ENCODE results near the gene COX14.
A peak's percentile ranks its signal among the peaks of the same experiment; 100 is the strongest.
"Not testable (repeated sequence)": the region's sequence is repeated elsewhere in the genome, so short reads cannot be mapped to it uniquely, and the experiment has no call there.

The COX14 gene

GRCh38 chr12:50111693-50112455 is at the start of gene COX14:
TSS of gene COX14 (plus strand) at chr12:50112236. CDS start at chr12:50120044, 7,808 bp downstream.
- DNase-seq (ENCODE audit: low spot score), result peak; percentile 100

DNA sequence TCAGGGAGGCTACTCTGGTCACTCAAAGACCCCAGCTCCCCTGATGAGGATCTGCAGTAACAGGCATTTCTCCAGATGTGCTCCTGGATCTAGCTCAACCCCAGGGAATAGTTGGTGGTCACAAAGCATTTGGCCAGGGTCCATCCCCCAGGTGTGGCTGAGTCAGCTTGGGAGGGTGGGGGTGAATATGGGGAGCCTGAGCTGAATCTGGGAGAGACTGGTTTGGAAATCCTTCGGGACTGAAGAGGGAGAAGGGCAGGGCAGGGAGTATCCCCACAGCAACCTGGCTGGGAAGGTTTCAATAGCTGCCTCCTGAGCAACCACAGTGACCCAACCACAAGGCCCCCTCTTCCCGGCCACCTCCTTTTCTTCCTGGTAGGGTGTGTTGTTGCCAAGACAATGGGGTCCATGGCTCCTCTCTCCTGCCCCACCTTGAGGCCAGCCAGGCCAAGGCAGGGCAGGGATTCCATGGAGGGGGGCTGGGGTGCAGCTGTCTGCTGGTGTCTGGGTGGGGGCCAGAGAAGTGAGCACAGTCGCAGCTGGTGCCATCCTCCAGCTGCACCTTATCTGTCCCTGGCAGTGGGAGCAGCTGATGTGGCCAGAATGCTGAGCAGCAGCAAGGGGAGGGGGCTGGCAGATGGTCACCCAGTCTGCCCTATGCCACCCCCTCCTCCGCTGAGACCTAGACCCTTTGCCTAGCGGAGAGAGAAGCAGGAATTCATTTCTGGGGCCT is 49.1 kb upstream of the COX14 start:
- DNase-seq (ENCODE audit: low spot score), result no peak

DNA sequence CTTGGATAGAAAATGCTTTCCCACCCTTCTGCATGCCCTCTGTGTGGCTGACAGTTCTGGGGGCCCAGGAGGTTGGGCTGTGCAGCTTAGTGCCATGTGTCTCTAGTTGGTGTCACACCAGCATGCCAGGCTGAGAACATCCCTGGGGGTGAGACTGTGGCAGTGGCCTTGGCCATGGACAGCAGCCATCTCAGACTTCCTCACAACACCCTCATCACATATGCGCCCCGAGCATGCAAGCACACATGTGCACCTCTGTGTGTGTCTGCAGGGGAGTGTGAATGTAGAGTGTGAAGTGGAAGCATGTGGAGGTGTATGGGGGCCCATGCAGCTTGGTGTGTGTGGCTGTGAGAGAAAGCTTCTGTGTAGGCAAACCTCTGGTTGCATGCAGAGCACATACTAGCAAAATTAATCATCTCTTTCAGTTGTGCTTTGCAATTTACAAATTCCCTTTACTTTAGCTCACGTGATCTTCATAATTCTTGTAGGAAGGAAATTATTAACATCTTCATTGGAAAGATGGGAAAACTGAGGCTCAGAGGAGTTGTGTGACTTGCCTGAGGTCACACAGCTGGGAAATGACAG is 46.2 kb upstream of the COX14 start:
- DNase-seq (ENCODE audit: low spot score), result no peak

DNA sequence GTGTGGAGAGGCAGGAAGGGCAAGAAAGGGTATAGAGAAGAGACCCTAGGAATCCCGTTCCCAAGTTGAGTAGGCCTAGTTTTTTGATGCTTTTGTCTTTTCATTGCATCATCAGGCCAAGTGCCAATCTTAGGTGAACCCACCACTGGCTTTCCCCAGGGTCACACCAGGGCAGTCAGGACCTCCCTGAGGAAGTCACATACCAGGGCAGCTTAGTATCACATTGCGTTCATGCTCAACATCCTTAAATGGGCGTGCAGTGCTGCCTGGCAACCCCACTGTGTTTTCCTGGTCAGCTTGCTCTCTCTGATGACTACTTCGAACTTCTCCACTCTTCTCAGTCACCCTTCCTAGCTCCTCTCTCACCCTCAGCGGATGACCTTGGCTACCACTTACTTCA is 45.6 kb upstream of the COX14 start:
- peak; percentile 94 for DNase-seq (ENCODE audit: low spot score)

GRCh38 chr12:50069069-50069468 is 43.0 kb upstream of the COX14 start:
- no peak for DNase-seq (ENCODE audit: low spot score)

- no peak for DNase-seq (ENCODE audit: low spot score)
Observed at GRCh38 chr12:50069539-50069938, 42.5 kb upstream of the COX14 start.

GRCh38 chr12:50070314-50071060 is 41.5 kb upstream of the COX14 start:
- peak; percentile 87 for DNase-seq (ENCODE audit: low spot score)

DNA sequence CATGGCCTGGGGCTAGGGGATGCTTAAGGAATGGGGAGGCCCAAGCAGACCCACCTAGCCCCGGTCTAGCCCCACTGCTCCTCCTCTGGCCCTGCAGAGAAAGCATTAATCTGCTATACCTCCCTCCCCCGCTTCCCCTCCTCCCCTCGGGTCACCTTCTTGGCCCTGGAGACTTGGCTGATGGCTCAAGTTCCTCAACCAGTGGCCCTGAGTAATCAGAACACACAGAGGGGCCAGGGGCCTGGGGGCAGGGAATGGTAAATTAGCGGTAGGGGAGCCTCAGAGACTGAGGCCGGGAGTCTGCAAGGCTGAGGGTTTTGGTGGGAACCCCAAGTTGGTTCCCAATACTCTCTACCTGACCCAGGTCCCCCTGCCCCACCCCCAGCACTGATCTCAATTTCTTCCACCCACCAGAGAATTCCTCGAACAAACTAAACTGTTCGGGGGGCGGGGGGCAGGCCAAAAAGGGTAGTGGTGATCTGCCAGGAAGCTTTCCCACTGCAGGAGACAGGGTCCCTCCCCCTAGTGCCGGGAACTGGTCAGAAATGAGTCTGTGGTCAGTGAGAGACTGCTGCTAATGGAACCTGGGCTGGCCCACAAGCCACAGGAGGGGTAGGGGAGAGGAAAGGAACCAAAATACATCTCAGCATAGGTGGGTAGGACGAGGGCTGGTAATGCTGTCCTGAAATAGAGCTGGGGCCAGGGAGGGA is 39.7 kb upstream of the COX14 start:
- DNase-seq (ENCODE audit: low spot score), result no peak

GRCh38 chr12:50073206-50073605 is 38.8 kb upstream of the COX14 start:
- DNase-seq (ENCODE audit: low spot score), result no peak

DNA sequence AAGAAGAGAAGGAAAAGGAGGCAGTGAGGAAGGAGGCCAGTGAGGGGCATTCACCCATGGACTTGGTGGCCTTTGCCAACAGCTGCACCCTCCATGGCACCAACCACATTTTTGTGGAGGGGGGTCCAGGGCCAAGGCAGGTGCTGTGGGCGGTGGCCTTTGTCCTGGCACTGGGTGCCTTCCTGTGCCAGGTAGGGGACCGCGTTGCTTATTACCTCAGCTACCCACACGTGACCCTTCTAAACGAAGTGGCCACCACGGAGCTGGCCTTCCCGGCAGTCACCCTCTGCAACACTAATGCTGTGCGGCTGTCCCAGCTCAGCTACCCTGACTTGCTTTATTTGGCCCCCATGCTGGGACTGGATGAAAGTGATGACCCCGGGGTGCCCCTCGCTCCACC is 38.3 kb upstream of the COX14 start:
- no peak for DNase-seq (ENCODE audit: low spot score)

DNA sequence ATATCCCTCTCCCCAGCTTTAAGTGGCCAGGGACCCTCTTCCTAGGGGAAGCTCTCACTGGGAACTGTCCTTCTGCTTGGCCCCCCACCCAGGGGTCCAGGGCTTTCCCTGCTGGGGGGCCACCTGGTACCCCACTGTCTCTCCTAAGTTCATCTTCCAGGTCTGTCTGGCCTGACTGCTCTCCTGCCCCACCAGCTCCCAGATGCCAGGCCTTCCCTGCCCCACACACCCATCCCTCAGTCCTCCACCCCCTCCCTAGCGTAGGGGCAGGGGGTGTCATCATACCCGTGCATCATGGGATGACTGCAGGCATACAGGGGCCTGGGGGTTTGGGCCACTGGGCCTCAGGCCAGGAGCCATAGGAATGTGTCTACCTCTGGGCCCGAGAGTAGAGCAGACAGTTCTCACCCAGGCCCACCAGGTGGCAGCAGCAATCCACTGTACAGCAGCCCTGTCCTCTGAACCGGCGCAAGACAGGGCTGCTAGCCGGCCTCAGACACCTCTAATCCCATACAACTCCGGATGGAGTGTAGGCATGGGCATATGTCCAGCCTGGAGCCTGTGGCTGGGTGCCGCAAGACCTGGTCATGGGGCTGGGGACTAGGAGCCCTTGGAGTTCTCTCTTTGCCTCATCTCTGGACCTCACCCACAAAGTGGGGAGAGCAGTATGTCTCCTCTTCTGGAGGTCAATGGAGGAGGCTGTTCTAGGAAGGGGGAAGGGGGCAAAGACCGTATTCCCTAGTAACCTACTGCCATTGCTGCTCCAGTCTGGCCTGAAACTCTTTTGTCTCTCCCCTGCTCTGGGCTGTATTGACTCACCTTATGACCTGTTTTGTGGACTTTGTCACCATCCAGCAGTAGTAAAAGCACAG is 36.9 kb upstream of the COX14 start:
- peak; percentile 86 for DNase-seq (ENCODE audit: low spot score)

DNA sequence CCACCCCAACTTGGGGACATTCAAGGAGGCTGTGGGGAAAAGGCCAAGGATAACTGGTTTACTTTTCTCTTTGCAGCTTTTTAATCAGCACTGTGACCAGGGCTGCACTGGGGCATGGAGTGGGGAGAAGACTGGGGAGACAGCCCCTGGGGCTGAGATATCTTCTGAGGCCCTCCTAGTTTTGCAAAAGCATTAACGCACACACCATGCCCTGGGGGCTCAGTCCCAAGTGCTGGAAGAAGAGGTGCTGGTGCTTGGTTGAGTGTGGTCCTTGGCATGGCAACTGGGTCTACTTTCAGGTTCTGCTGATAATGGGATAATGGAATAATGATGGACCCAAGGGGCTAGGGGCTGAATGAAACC is 36.2 kb upstream of the COX14 start:
- DNase-seq (ENCODE audit: low spot score), result no peak

DNA sequence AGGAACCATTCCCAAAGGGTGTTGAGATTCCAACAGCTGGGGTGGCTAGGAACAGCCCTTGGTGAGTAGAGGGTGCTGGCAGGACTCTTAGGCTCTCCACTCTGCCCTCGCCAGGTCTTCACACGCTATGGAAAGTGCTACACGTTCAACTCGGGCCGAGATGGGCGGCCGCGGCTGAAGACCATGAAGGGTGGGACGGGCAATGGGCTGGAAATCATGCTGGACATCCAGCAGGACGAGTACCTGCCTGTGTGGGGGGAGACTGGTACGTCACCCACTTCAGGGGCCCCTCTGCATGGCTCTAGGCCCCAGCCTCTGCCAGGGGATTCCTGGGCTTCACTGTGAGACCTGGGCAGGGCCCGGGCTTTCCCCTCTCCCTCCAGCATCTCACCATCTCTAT is 34.9 kb upstream of the COX14 start:
- no peak for DNase-seq (ENCODE audit: low spot score)

- no peak for DNase-seq (ENCODE audit: low spot score)
Observed at GRCh38 chr12:50078281-50078680, 33.8 kb upstream of the COX14 start.

DNA sequence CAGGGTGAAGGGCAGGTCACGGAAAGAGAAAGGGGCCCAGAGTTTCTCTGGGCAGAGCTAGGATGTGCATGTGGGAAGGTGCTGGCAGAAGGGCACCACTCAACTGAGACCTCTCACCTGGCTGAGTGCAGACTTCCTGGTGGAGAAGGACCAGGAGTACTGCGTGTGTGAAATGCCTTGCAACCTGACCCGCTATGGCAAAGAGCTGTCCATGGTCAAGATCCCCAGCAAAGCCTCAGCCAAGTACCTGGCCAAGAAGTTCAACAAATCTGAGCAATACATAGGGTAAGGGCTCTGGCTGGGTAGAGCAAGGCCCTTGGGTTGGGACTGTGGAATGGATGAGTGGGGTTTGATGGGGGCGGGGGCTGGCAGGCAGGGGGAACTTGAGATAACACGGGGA is 32.3 kb upstream of the COX14 start:
- no peak for DNase-seq (ENCODE audit: low spot score)

DNA sequence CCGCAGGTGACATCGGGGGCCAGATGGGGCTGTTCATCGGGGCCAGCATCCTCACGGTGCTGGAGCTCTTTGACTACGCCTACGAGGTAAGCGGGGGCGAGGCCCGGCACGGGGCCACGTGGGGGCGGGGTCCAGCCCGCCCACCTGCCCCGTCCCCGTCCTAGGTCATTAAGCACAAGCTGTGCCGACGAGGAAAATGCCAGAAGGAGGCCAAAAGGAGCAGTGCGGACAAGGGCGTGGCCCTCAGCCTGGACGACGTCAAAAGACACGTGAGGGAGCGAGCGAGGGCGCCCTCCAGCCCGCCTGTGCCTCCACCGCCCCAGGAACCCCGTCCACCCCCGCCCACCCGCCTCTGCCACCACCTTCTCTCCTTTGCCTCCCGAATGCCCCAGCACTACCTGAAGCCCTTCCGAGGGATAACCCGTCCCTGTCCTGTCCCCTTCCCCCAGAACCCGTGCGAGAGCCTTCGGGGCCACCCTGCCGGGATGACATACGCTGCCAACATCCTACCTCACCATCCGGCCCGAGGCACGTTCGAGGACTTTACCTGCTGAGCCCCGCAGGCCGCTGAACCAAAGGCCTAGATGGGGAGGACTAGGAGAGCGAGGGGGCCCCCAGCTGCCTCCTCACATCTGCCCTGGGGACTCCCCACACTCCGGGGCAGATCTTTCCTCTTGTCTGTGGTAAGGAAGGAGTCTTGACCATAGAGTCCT is 30.8 kb upstream of the COX14 start:
- no peak for DNase-seq (ENCODE audit: low spot score)

DNA sequence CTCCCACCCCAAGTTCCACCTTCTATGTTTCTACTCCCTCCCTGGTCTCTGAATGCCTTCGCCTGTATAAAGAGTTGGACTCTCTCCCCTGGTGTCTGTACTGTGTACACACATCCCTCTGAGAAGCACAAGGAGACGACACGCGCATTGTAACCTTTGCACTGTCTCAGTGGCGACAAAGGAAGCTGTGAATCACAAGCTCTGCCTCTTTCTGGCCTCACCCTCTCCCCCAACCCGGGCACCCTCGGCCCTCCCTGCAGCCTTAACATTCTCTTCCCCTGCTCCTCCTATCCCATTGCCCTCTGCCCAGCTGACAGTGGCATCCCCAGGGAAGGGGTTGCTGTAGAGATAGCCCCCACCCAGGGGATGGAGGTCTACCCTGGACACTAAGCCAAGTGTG is 29.4 kb upstream of the COX14 start:
- peak; percentile 34 for DNase-seq (ENCODE audit: low spot score)

DNA sequence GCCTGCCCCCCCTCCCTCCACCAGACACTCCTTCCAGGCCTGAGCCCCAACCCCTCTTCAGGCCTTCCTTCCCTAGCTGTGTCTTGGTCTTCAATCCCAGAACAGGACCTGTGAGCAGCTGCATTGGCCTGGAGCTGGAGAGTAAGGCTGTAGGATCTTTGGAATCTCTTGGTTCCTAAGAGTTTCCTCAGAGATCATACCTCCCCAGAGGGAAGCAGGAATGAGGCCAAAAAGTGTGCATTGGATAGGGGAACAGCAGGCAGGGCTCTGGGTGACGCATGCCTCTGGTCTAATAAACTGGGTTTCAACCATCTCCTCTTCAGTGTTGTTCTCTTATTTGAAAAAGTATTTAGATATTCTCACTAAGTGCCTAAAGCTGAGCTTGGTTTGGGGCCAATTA is 28.7 kb upstream of the COX14 start:
- DNase-seq (ENCODE audit: low spot score), result no peak

- not testable (repeated sequence) for DNase-seq (ENCODE audit: low spot score)
Observed at GRCh38 chr12:50084409-50084774, 27.6 kb upstream of the COX14 start.

All from kidney tubule cell (primary cell).